H54 (cell line): ENCODE data around the gene RPS6KA5.

Source experiments
- DNase-seq: peaks from one replicate; pipeline ENCODE4 v3.0.0; 2011; ENCODE audit warnings: low spot score, mixed read lengths; ENCODE audit not compliant: insufficient read length
- FAIRE-seq: peaks from 3 replicates; lab custom pipeline; 2011; peaks lifted over from hg19 to GRCh38; lab: Jason Lieb, UNC
- POLR2A ChIP-seq: IDR thresholded peaks from 2 replicates; pipeline ENCODE4 v1.6.1; 2011; ENCODE audit warnings: low read depth, mild to moderate bottlenecking, low read length

Gene RPS6KA5

DNA sequence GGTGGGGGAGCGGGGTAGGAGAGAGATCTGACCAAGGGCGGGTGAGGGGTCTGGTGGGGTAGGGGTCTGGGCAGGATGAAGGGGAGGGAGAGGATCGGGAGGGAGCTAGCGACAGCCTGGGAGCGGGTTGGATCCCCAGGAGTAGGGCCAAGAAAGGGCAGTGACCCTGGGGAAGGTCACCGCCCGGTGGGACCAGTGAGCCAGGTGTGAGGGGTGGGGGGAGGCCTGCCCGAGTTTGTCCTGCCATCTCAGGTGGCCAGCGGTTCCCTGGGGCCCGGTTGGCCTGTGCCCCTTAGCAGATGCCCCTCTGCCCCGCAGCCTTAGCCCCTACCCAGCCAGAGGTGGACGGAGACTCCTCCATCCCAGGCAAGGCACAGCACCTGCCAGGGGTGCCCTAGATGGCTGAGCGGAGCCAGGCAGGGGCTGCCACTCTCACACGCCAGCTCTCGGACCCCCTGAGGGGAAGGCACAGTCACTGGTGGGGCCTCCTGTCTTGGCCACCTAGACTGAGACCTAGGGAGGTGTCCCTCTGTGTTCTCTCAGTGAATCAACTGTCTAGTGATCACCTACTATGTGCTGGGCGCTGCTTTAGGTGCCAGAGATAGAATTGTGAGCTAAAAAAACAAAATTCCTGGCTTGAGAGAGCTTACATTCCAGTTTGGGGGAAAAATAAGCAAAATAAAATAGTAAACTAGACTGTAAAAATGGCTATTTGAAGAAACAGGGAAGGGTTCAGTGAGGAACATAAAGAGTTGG lies 243.6 kb downstream of the RPS6KA5 start:
- FAIRE-seq (no peak), DNase-seq (no peak)
- no peak for TF ChIP-seq POLR2A

DNA sequence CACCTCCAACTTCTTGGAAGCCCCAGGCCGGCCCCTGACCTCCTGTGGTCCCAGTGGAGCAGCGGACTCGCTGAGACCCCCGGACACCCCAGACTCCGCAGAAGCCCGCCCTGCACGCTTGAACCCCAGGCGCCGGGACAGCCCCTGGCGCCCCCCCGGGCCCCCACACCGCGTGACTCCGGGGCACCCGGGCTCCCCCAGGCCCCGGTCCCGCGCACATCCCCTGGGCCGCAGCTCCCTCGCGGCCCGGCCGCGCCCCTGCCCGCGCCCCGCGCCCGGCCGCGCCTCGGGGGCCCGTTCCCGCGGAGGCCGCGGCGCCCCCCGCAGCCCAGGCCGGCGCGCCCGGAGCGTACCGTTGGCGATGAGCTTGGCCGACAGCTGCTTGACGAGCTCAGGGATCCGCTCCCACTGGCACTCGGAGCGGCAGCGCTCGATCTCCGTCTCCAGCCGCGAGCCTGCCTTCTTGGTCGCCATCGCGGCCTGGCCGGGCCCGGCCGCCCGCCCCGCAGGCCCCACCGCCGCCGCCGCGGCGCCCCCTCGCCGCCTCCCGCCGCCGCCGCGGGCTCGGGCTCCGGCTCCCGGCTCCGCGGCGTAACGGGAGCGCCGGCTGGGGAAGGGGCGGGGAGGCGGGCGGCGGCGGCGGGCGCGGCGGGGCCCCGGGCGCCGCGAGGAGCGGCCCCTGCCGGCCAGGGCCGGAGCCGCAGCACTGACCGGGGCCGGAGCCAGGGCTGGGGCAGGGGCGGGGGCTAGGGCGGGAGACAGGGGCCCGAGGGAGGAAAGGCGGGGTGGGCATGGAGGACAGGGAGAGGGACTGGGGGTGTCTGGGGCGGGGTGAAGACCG lies 244.4 kb downstream of the RPS6KA5 start, which contains the start of gene TTC7B:
Gene TTC7B (minus strand): TSS at position 609 of the 841 bp plus-strand sequence. CDS start 135 bp downstream, at position 474.
- FAIRE-seq (no peak), DNase-seq (peak; percentile 91)
- TF ChIP-seq POLR2A: peak; percentile 30; the same call in 1 of the 2 replicates

DNA sequence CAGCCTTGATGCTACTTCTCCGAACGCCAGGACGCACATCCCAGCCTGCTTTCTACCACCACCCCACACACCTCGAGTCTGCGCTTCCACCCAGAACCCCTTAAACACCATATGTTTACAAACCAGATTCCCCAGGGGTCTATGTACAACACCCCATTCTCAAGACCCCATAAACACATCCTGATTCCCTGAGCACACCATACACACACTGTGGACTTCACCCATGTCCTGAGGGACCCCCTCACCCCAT lies 244.9 kb downstream of the RPS6KA5 start:
- TF ChIP-seq POLR2A: no peak
- FAIRE-seq (no peak), DNase-seq (no peak)

DNA sequence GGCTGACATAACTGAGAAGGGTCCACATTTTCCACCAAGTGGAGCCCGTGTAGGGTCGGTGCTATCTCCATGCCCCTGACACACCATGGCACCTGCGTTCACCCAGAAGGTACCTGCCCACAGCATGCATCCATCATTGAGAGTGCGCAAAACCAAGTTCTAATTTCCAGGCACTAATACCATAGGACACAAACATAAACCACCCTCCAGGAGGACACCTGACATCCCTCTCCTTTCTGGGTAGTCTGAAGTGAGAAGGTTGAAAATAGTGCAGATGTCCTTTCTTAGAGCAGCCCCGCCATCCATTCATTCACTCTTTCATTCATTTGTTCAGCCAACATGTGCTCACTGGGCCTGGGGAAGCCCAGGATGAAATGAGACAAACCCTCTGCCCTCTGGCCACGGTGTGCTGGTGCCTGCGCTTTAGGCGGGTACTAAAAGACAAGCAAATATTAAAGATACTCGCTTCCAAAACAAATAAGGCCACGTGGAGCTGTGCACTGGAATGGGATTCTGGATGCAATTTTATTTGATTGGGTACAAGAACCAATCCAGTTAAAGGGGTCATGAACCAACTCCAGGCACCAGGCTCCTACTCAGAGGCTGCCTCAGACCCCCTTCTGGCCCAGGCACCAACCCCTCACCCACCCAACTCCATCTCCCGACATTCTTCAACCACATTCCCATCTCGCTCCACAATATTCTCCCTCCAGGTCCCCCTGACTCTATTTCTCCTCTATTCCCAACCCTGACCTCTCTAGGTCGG lies 245.5 kb downstream of the RPS6KA5 start:
- TF ChIP-seq POLR2A: no peak
- DNase-seq: no peak
- no peak for FAIRE-seq

DNA sequence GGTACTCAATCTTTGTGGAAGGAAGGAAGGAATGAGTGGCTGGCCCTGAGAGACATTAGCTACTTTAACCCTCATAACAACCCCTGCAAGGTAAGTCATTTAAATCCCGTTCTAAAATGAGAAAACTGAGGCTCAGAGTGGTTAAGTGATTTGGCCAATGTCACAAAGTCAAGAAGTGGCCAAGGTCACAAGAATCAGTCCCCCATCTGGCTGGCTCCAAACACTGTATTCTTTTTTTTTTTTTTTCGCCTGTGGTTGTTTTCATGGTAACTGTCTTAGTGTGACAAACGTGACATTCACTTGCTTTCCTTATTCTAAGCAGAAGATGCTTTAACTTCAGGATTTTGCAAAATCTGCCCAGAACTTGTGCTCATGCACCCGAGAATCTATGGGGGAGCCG lies 247.0 kb downstream of the RPS6KA5 start:
- FAIRE-seq (no peak), DNase-seq (no peak)
- TF ChIP-seq POLR2A: no peak

DNA sequence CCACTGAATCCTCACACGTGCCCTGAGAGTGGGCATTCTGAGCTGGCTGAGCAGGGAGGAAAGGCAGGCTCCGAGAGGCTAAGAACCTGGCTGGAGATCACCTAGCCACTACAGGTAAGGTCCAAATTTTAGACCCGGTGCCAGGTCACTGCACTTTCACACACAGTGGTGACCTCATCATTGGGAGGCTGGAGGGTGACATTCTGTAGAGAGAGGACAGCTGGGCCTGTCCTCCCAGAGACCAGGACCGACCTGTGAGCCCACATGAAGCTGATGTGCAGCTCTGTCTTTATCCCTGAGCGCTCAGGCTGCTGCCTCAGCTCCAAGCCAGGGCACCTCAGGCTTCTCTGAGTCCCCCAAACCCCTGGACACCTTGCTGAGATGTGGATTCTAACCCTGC lies 248.3 kb downstream of the RPS6KA5 start:
- DNase-seq (no peak), FAIRE-seq (no peak)

DNA sequence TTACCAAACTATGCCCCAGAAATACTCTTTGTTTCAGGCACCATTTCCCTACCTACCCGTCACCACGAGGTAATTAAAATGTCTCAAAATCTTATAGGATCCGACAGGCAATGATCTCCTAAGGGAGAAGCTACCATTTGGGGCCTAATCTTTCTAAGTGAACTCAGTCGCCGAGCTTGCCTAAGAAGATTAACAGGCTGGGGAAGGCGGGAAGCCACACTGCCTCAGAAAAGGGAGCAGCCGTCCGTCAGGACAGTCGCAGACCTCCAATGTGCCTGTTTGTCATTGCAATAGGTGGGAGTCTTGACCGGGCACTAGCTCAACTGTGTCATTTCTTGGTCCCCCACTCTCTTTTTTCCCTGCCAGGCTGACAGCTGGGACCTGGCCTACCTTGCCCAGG lies 248.8 kb downstream of the RPS6KA5 start:
- FAIRE-seq: no peak
- TF ChIP-seq POLR2A: no peak
- no peak for DNase-seq

More for the DNA sequence above, 248.3 kb downstream of the RPS6KA5 start:
- no peak for TF ChIP-seq POLR2A

DNA sequence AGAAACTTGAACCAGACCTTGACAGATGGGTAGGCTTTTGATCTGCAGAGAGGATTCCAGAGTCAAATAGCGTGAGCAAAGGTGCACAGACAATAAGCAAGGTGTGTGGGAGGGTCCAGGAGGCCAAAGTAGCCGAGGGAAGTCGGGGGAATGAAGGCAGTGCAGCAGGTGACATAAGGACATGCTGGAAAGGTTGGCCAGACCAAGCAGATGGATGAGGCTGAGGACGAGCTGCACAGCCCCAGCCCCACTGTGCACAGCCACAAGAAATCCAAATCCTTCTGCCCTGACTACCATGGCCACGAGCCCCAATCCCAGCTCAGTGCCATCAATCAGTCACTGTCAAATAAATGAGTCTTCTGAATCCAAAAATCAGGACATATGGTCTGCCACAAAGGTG lies 249.6 kb downstream of the RPS6KA5 start:
- TF ChIP-seq POLR2A: no peak
- DNase-seq: no peak
- FAIRE-seq: no peak

DNA sequence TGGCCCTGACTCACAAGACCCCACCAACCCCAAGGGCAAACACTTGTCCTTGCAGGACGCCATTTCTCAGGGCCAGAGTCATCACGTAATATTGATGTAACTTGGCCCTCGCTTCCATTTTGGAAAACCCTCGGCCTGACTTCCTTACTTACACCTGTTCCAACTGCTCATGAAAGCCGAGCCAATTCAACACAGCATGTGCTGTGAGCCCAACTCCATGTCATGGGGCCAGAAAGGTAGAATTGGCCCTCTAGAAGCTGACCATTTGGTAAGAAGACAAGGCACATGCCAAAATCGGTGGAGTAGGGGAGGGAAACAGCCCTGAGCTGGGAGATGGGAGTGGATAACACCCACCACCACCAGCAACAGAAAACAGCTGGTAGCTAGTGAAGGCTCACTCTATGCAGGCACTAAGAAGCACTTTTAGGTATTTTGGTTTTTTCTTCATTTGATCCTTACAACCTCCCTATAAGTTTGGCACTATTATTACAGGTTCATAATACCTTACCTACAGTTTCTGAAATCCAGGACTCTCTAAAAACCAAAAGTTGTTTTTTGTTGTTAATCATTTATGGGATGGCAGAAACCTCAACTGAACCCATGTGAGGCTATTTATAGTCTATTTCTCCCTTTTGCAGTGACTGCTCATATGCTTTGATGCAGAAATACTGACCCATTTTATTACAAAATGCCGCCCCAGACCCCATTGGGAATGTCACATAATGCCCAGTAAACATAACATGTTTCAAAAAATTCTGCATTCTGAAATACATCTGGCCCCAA lies 250.7 kb downstream of the RPS6KA5 start:
- FAIRE-seq (no peak), DNase-seq (no peak)
- TF ChIP-seq POLR2A: no peak

DNA sequence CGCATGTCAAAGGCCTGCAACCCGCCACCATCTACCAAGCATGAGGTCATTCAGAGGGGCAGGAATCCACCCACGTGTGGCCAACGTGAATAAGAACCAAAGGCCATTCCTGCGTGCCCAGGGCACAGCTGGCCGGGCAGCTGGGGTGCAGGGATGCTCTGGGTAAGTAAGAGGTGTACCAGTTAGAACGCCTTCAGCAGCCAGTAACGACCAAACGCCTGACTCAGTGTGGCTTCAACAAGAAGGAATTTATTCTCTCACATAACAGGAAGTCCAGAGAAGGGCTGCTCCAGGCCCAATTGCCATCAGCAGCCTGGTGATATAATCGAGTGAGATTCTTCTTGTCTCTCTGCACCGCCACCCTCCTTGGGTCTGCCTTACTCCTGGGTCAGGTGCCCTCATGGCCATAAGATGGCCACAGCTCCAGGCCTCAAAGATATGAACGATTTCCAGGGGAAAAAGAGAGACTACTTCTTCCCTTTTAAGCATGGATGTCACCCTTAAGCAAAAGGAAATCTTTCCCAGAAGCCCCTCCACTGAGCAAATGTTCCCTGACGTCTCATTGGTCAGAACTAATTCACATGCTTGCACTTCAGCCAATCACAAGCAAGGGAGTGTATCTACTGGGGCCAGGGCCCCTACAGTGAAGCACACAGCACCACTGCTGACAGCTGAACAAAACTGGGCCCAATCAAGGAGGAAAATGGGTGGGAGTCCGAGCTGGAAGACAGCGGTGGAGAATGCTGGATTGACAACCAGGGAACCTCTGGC lies 251.5 kb downstream of the RPS6KA5 start:
- FAIRE-seq (no peak), DNase-seq (no peak)
- TF ChIP-seq POLR2A: no peak

DNA sequence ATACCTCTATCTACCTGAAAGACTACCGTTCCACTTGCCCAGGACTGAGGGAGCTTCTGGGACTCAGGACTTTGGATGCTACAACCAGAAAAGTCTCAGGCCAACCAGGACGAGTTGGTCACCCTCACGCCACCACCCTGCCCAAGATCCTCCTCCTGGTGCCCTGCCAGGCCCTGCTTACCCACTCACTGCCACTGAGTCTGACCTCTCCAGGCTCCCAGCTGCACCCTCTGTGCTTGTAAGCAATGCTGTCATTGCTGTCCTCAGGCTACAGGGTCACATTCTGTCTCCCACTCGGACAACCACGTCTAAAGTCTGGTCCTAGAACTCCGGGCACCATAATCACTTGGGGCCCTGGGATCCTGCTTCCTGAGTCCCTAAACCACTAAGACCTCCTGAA lies 253.4 kb downstream of the RPS6KA5 start:
- FAIRE-seq: no peak

DNA sequence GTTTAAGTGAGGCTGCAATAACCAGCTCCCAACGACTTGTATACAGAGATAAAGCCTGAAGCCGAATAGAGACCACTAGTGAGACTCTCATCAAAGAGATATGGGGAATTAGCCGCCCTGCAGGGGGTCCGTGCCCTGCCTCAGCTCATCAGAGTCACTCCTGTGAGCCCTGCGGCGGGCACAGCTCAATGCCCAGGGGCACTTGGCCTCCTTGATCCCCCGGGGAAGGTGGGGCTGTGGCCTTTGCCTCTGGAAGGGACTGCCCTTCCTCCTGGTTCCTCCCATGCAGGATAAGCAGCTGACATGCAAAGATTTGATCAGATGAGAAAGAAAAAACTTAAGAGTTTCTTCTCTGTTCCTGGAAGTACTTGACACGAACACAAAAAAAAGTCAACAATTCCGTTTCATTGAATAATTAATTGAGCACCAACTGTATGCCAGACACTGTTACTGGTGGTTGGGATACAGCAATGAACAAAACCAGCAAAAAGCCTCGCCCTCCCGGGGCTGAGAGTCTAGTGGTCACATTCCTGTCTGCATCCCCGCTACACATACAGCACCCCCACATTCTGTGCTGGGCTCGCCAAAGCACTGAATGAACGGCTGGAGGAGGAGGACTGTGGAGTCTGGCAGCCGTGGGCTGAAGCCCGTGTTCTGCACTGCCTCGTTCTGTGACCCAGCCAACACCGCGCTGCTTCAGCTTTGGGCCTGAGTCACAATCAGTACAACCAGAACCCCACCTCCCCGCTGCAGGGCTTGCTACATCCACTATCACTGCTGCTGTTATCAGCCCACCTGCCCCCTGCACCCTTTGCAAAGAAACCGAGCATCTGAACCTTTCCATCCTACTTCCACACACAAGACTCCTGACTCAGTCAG lies 254.5 kb downstream of the RPS6KA5 start:
- FAIRE-seq: no peak
- DNase-seq: no peak
- TF ChIP-seq POLR2A: no peak

More for the DNA sequence above, 253.4 kb downstream of the RPS6KA5 start:
- no peak for DNase-seq
- no peak for TF ChIP-seq POLR2A
